Heart left ventricle (tissue), 16 donors: ENCODE measurements around the gene XYLT2. TPM values are rescaled to one million over a fixed set of nuclear protein-coding genes. Genes with fewer than 3 reads are reported as not detected.

Source experiments
- ATAC-seq, 4 donors: fragments of 200-7000 bp; cut with Tn5 transposase; one replicate each; pipeline ENCODE4 v1.9.1; 2020 to 2022; ENCODE audit warnings: moderate library complexity in 4 of 4, mild to moderate bottlenecking in 3 of 4, moderate number of reproducible peaks in 1 of 4
- DNase-seq, 5 donors: peaks; one replicate each; pipeline ENCODE4 v3.0.0-alpha.2; 2020
- H3K27ac ChIP-seq, 12 donors: fragments of 200-600 bp; sonication (generic) in 4 of 12; one replicate each; pipeline versions ENCODE4 v1.5.0 to v1.8.0; 2016 to 2022; ENCODE audit warnings: mild to moderate bottlenecking in 2 of 12
- H3K27me3 ChIP-seq, 9 donors: fragments of 200-600 bp; sonication (generic) in 2 of 9; one replicate each; pipeline versions ENCODE4 v1.5.1 to v1.8.0; 2016 to 2022; ENCODE audit warnings: mild to moderate bottlenecking in 3 of 9
- H3K36me3 ChIP-seq, 9 donors: fragments of 200-600 bp; sonication (generic) in 2 of 9; one replicate each; pipeline versions ENCODE4 v1.5.0 to v1.8.0; 2018 to 2022; ENCODE audit warnings: mild to moderate bottlenecking in 2 of 9
- H3K4me1 ChIP-seq, 12 donors: fragments of 200-600 bp; sonication (generic) in 4 of 12; one replicate each; pipeline versions ENCODE4 v1.5.0 to v1.8.0; 2016 to 2022; ENCODE audit warnings: mild to moderate bottlenecking in 3 of 12
- H3K4me3 ChIP-seq, 12 donors: fragments of 200-600 bp; sonication (generic) in 4 of 12; one replicate each; pipeline versions ENCODE4 v1.5.0 to v1.8.0; 2017 to 2022; ENCODE audit warnings: mild to moderate bottlenecking in 9 of 12, moderate library complexity in 4 of 12
- H3K9me3 ChIP-seq, 12 donors: fragments of 200-600 bp; sonication (generic) in 4 of 12; one replicate each; pipeline versions ENCODE4 v1.5.0 to v1.8.0; 2016 to 2022; ENCODE audit warnings: mild to moderate bottlenecking in 1 of 12
- POLR2A ChIP-seq, 2 donors: fragments of 450-650 bp; IDR thresholded peaks; one replicate each; pipeline ENCODE4 v1.6.1; 2017; ENCODE audit warnings: antibody characterized with exemption in 2 of 2, mild to moderate bottlenecking in 2 of 2, moderate library complexity in 2 of 2
- WGBS, 4 donors: extraction: QIAGEN DNeasy Blood & Tissue Kit in 2 of 4; methylation state at CpG; one replicate each; pipeline versions ENCODE4 v1.1.5 to v1.1.7; 2013 to 2018; 5-methylcytosine and 5-hydroxymethylcytosine counted together
- intact Hi-C, 10 donors: fragments of 100-400 bp; cut with DNase I; formaldehyde crosslinking; loops; one replicate each; pipeline versions ENCODE4 v1.11.1 to v1.14.2; 2022
- polyA plus RNA-seq, 2 donors: library from polyadenylated mRNA; stranded (reverse); fragments of 200-250 nt; gene quantifications; one replicate each; pipeline ENCODE4 v1.2.3, GENCODE V29; 2013
- total RNA-seq, 9 donors: library from RNA; depleted of rRNA in 2 of 9; stranded (reverse); fragments of >200 nt in 2 of 9; fragmentation: NEBNext Ultra II Directional in 3 of 9; extraction: Animal tissue kit (Norgen Biotek cat#: 25700) in 3 of 9; gene quantifications; one replicate each; pipeline versions ENCODE4 v1.1.0 to v1.2.4, GENCODE V29; 2016 to 2023
- TF ChIP-seq, protein P1 (sequence below), 12 donors: fragments of 200-600 bp; sonication (generic) in 4 of 12; IDR thresholded peaks; one replicate each; pipeline versions ENCODE4 v1.5.0 to v1.8.0; 2018 to 2022; ENCODE audit warnings: antibody characterized with exemption in 12 of 12, mild to moderate bottlenecking in 5 of 12
- donor health status: ischemic (EF 13 %, LVEDD 7.1; RV severe dilation, severe dysfunction).
- donor health status: healthy with polysubstance abuse.
- donor health status: DM: no; HTN: yes; CAD: no.
- donor health status: DM: no; HTN: no; CAD: no.
- donor health status: ischemic (EF 25% LVEDD 6.9; RV normal size, moderate dysfunction).
- donor health status: ischemic (EF 25% LVEDD 5.7; RV mildly dilated, moderate dysfunction).
- donor health status: healthy.
- donor health status: DM: yes; HTN: yes; CAD: no.
- donor health status: ischemic (EF 35%, LVEDD 5.7; RV mildly dilated, moderate dysfunction).
- donor health status: nonischemic (EF 11% LVEDD 7.7; RV severe dilation, severe dysfunction).
- donor health status: DM: yes; HTN: yes; CAD: no.
- donor health status: PGD.
- donor health status: ischemic (EF 29% LVEDD 5.4; RV normal size, mild dysfunction).
- donor health status: nonischemic (EF 23%, LVEDD 6.1; RV moderate dilation, normal function).

Gene XYLT2
- total and polyA plus RNA-seq, 11 donors: 9.5 to 19.2 (median 13.3) TPM

DNA sequence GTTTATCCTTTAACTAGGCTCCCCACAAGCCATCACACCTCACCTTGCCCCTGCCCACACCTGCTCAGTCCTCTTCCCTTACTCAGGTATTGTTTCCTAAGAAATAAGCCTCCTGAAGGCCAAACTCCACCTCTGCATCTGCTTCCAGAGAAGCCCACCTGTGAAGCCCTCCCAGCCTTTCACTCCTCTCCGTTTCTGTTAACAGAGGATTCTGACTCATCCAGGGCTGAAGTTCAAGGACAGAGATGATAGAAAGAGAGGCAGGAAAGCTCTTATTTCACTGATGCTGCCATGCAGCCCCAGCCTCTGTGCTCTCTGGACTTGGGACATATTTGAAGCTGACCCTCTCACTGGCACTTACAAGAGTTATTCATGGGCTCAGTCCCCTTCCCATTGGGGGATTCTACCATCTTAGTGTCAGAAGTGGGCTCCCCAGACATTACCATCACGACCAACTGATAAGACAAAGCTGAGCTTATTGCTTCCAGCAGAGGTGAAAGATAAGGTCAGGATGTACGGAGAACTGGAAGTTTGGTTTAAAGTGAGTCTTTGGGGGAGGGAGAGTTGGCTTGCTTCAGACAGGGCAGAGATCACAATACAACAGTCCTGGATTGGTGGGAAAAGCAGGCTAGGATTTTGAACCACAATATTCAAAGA is 35.3 kb upstream of the XYLT2 start:
- Histone ChIP-seq H3K4me1 (peaks cover 0 to under 1% (median 0%) of the 10 kb centered on the region in 12 donors), H3K27ac (no peak overlapping the region), H3K36me3 (no peaks in the 10 kb centered on the region), H3K4me3 (no peak overlapping the region), H3K27me3 (peaks cover 0 to 21% (median 2%) of the 10 kb centered on the region in 9 donors), H3K9me3 (no peaks in the 10 kb centered on the region)
- DNase-seq (no peak), ATAC-seq (no peak)
- TF ChIP-seq, protein P1, sequence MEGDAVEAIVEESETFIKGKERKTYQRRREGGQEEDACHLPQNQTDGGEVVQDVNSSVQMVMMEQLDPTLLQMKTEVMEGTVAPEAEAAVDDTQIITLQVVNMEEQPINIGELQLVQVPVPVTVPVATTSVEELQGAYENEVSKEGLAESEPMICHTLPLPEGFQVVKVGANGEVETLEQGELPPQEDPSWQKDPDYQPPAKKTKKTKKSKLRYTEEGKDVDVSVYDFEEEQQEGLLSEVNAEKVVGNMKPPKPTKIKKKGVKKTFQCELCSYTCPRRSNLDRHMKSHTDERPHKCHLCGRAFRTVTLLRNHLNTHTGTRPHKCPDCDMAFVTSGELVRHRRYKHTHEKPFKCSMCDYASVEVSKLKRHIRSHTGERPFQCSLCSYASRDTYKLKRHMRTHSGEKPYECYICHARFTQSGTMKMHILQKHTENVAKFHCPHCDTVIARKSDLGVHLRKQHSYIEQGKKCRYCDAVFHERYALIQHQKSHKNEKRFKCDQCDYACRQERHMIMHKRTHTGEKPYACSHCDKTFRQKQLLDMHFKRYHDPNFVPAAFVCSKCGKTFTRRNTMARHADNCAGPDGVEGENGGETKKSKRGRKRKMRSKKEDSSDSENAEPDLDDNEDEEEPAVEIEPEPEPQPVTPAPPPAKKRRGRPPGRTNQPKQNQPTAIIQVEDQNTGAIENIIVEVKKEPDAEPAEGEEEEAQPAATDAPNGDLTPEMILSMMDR (IDR thresholded peaks at IDR 0.05): no peak
- no peak for TF ChIP-seq POLR2A (IDR thresholded peaks at IDR 0.05)
- 31 to 43% (median 35%) methylated on average over 3 of the region's 3 CpGs for WGBS, 4 donors
- intact Hi-C loops: no loop called here

DNA sequence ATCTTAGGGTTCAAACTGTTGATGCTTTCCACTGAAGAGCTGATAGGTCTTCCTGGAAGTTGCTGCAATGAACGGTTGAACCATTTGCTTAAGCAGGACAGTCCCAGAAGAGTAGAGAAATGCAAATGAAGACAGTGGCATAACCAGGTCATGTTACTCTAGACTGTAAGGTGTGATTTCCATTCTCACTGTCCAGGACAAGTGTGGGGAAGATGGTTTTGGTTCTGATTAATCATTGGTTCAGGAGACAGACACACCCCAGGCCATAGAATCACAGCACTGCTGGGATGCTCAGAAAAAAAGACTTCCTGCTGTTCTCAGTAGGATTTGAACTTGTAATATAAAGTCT is 34.8 kb upstream of the XYLT2 start:
- no peak for ATAC-seq
- H3K27me3 ChIP-seq: peaks cover 0 to 21% (median 2%) of the 10 kb centered on the region in 9 donors
- intact Hi-C loops: no loop called here
- TF ChIP-seq, protein P1 (IDR thresholded peaks at IDR 0.05): no peak
- TF ChIP-seq POLR2A (IDR thresholded peaks at IDR 0.05): no peak
- 31 to 46% (median 33%) methylated on average over 1 of the region's 1 CpG for WGBS, 4 donors
- no peak overlapping the region for H3K27ac ChIP-seq
- no peak for DNase-seq
- H3K4me3 ChIP-seq: no peak overlapping the region
- H3K9me3 ChIP-seq: no peaks in the 10 kb centered on the region
- H3K4me1 ChIP-seq: no peaks in the 10 kb centered on the region
- H3K36me3 ChIP-seq: no peaks in the 10 kb centered on the region

DNA sequence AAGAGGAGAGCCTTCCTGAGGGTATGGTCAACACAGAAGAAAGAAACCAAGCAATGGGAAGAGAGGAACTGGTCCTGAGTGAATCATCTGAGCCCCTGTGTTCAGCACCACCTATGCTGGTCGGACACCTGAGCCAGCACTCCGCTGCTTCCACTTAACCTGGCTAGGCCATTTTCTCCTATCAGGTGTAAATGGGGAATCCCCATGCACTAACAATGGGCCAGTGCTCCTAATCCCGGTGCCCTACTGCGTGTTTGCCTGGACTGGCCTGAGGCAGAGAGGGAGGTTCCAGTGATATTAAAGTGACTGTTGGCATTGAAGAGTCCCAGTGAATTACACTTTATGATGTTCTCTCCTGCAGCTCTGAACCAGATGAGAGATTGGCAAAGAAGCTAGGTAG is 34.4 kb upstream of the XYLT2 start:
- no peaks in the 10 kb centered on the region for H3K36me3 ChIP-seq
- H3K4me3 ChIP-seq: no peak overlapping the region
- TF ChIP-seq, protein P1 (IDR thresholded peaks at IDR 0.05): no peak
- TF ChIP-seq POLR2A (IDR thresholded peaks at IDR 0.05): no peak
- intact Hi-C loops: no loop called here
- no peak for ATAC-seq
- H3K27me3 ChIP-seq: peaks cover 0 to 21% (median 2%) of the 10 kb centered on the region in 9 donors
- no peak for DNase-seq
- WGBS, 4 donors: 56 to 92% (median 61%) methylated on average over 4 of the region's 4 CpGs
- no peak overlapping the region for H3K27ac ChIP-seq
- H3K4me1 ChIP-seq: no peaks in the 10 kb centered on the region
- H3K9me3 ChIP-seq: no peaks in the 10 kb centered on the region

DNA sequence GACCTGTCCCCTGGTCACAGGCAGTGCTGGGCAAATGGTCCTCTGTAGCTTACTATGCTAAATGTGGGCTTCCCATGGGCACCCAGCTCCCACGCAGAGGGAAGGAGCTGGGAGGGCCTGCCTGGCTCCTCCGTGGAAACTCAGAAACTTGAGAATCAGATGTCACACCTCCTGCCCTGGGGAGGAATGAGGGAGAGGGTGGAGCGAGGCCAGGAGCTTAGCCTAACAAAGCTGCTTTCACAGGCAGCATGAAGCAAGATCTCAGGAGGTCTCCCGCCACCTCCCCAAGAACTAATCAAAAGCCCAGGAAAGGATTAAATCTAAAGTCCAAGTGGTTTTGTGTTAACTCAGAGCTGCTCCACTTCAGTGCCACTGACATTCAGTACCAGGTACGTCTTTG is 33.6 kb upstream of the XYLT2 start:
- Histone ChIP-seq H3K36me3 (no peaks in the 10 kb centered on the region), H3K4me1 (no peaks in the 10 kb centered on the region), H3K27ac (no peak overlapping the region), H3K27me3 (peaks cover 0 to 21% (median 2%) of the 10 kb centered on the region in 9 donors), H3K9me3 (no peaks in the 10 kb centered on the region), H3K4me3 (no peak overlapping the region)
- WGBS, 4 donors: 54 to 64% (median 61%) methylated on average over 5 of the region's 5 CpGs
- TF ChIP-seq POLR2A (IDR thresholded peaks at IDR 0.05): no peak
- TF ChIP-seq, protein P1 (IDR thresholded peaks at IDR 0.05): no peak
- no peak for ATAC-seq
- intact Hi-C loops: no loop called here
- no peak for DNase-seq
